ENCODE results near the gene G6PC1. TPM values are rescaled to one million over a fixed set of nuclear protein-coding genes. Genes with fewer than 3 reads are reported as not detected.

Gene G6PC1
- total RNA-seq, 4 donors from 2014 or later = not detected

- intact Hi-C loops (cut with DNase I; ENCODE audit: low total_unique reads) = no loop called here
- Histone ChIP-seq H3K27ac (peak overlapping the region; percentile 76 to 89), H3K4me1 (peaks cover 0 to 5% of the 10 kb centered on the region in 2 donors), H3K9me3 (no peaks in the 10 kb centered on the region), H3K27me3 (no peaks in the 10 kb centered on the region), H3K36me3 (no peaks in the 10 kb centered on the region), H3K4me3 (no peak overlapping the region)
- no peak for TF ChIP-seq POLR2A (IDR thresholded peaks at IDR 0.05)
- TF ChIP-seq CTCF (IDR thresholded peaks at IDR 0.05) = no peak
- peak; percentile 44 to 46 for DNase-seq
Measured at GRCh38 chr17:42891539-42892152, 9.0 kb upstream of the G6PC1 start.

- Histone ChIP-seq H3K27ac (peak overlapping the region; percentile 7 to 53), H3K9me3 (no peaks in the 10 kb centered on the region), H3K4me1 (peaks cover 0 to 5% of the 10 kb centered on the region in 2 donors), H3K27me3 (no peaks in the 10 kb centered on the region), H3K4me3 (no peak overlapping the region), H3K36me3 (no peaks in the 10 kb centered on the region)
- DNase-seq = no peak
- TF ChIP-seq POLR2A (IDR thresholded peaks at IDR 0.05) (no peak), CTCF (IDR thresholded peaks at IDR 0.05) (no peak)
- intact Hi-C loops (cut with DNase I; ENCODE audit: low total_unique reads) = no loop called here
Measured at GRCh38 chr17:42893359-42893758, 7.2 kb upstream of the G6PC1 start.

DNA sequence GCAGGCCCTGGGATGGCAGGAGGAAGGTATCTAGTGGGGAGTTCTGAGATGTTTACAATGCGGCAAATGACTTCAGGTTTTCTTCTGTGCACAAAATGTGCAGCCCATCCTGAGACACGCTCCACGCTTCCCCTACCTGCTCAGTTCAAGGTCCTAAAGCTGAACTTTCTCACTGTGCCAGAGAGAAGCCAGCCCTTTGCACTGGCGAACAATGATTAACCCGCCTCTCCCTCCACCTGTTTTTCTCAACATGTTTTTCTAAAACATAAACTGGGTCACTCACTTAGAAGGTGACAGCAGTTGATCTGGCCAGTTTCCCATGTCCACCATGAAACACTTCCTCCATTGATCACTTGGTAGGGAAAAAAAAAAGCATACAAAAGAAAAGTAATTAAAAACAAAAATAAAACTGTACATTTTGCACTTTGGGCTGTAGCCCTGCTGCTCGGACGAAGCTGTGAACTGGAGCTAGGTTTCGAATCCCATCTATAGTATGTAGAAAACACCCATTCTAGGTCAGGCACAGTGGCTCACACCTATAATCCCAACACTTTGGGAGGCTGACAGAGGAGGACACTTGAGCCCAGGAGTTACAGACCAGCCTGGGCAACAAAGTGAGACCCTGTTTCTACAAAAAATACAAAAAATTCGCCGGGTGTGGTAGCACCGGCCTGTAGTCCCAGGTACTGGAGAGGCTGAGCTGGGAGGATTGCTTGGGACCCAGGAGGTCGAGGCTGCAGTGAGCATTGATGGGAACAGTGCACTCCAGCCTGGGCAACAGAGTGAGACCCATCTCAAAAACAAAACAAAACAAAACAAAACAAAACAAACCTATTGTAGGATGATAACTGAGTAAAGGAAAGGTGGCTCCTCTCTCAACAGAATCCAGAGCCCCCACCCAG is 6.1 kb upstream of the G6PC1 start:
- no peak for DNase-seq
- intact Hi-C loops (cut with DNase I; ENCODE audit: low total_unique reads) = no loop called here
- peak overlapping the region; percentile 18 to 53 for H3K27ac ChIP-seq

DNA sequence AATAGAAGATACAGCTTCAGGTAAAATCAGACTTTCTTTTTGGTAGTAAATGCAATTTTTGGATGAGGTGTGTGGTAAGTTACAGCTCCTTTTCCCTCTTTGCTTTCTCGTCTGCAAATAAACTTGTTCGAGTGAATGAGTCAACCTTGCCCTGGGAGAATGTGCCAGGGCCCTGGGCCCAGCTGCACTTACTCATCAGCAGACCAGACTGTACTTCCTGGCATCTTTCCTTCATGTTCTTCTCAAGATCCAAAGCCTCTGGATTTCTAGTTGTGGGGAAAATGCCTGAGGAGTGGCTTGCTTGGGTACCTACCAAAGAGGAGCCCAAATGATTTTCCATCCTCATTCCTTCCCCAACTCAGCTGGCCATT is 5.4 kb upstream of the G6PC1 start:
- DNase-seq = peak; percentile 56 to 76
- Histone ChIP-seq H3K4me1 (peaks cover 0 to 5% of the 10 kb centered on the region in 2 donors), H3K36me3 (no peaks in the 10 kb centered on the region), H3K27me3 (no peaks in the 10 kb centered on the region), H3K27ac (peak overlapping the region in 1 of 2 donors; percentile 53), H3K9me3 (no peaks in the 10 kb centered on the region), H3K4me3 (no peak overlapping the region)
- intact Hi-C loops (cut with DNase I; ENCODE audit: low total_unique reads) = no loop called here
- no peak for TF ChIP-seq POLR2A (IDR thresholded peaks at IDR 0.05)
- TF ChIP-seq CTCF (IDR thresholded peaks at IDR 0.05) = no peak

More for the DNA sequence above, 6.1 kb upstream of the G6PC1 start:
- peaks cover 0 to 5% of the 10 kb centered on the region in 2 donors for H3K4me1 ChIP-seq
- H3K27me3 ChIP-seq = no peaks in the 10 kb centered on the region
- H3K4me3 ChIP-seq = no peak overlapping the region
- H3K36me3 ChIP-seq = no peaks in the 10 kb centered on the region
- H3K9me3 ChIP-seq = no peaks in the 10 kb centered on the region
- no peak for TF ChIP-seq POLR2A (IDR thresholded peaks at IDR 0.05)
- TF ChIP-seq CTCF (IDR thresholded peaks at IDR 0.05) = no peak

Measured in uterus (tissue), 4 donors.